ENCODE data around the gene LCE3A. TPM values are rescaled to one million over a fixed set of nuclear protein-coding genes. Genes with fewer than 3 reads are reported as not detected.

LCE3A gene
- total RNA-seq, 1 experiment from 2014 or later = not detected

DNA sequence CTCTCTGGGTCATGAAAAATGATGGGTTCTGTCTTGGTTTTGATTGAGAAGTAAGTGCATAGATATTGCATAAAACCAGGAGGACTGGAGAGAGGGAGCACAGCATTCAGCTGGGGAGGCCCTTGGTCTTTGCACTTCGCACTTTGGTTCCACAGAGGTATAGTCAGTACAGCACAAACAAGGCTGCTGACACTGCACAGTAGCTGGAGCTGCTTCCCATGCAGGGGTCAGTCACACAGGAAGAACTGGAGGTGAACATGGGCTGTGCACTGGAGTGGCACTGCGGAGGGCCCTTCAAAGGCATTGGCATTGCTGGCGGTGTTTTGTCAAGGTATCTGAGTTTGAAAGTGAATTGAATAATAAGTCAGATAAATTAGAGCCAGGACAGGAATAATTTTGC is 35.7 kb upstream of the LCE3A start:
- H3K27ac ChIP-seq (ENCODE audit: low read depth, low read length, poor library complexity, severe bottlenecking) = no peak overlapping the region
- POLR2A ChIA-PET (ENCODE audit: low non-redundant PET) = no interaction called here
- TF ChIP-seq EZH2 (IDR thresholded peaks at IDR 0.05; ENCODE audit: borderline replicate concordance, low read depth, low read length, poor library complexity, severe bottlenecking) = no peak
- TF ChIP-seq, protein P1, sequence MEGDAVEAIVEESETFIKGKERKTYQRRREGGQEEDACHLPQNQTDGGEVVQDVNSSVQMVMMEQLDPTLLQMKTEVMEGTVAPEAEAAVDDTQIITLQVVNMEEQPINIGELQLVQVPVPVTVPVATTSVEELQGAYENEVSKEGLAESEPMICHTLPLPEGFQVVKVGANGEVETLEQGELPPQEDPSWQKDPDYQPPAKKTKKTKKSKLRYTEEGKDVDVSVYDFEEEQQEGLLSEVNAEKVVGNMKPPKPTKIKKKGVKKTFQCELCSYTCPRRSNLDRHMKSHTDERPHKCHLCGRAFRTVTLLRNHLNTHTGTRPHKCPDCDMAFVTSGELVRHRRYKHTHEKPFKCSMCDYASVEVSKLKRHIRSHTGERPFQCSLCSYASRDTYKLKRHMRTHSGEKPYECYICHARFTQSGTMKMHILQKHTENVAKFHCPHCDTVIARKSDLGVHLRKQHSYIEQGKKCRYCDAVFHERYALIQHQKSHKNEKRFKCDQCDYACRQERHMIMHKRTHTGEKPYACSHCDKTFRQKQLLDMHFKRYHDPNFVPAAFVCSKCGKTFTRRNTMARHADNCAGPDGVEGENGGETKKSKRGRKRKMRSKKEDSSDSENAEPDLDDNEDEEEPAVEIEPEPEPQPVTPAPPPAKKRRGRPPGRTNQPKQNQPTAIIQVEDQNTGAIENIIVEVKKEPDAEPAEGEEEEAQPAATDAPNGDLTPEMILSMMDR (conservative IDR thresholded peaks at IDR 0.05; ENCODE audit: low read depth, low read length) = no peak
- no peaks in the 10 kb centered on the region for H3K9me3 ChIP-seq (ENCODE audit: low read depth, low read length, poor library complexity, severe bottlenecking)
- CTCF ChIA-PET = no interaction called here
- H3K36me3 ChIP-seq (ENCODE audit: insufficient read depth, low read length, poor library complexity, severe bottlenecking) = no peaks in the 10 kb centered on the region
- H3K4me3 ChIP-seq (ENCODE audit: low read depth, low read length, poor library complexity, severe bottlenecking) = no peak overlapping the region
- BruUV-seq (replicated peaks) = no TSS peak
- peaks cover 26% of the 10 kb centered on the region for H3K27me3 ChIP-seq (replicated peaks; ENCODE audit: insufficient read depth, low read depth, low read length, poor library complexity)
- DNase-seq (ENCODE audit: low spot score) = no peak
- intact Hi-C loops (cut with micrococcal nuclease; ENCODE audit: unreplicated experiment) = no loop called here
- H3K4me1 ChIP-seq (ENCODE audit: insufficient read depth, low read length, poor library complexity, severe bottlenecking) = no peaks in the 10 kb centered on the region

DNA sequence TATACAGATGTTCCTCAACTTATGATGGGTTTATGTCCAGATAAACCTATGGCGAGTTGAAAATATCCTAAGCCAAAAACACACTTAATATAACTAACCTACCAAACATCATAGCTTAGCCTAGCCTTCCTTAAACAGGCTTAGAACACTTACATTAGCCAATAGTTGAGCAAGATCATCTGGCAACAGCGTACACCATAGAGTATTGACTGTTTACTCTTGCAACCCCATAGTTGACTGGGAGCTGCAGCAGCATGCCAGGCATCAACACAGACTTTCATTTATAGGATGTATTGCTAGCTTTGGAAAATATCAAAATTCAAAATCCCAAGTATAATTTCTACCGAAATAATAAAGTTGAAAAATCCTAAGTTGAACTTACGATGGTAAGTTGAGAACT is 34.8 kb upstream of the LCE3A start:
- Histone ChIP-seq H3K36me3 (ENCODE audit: insufficient read depth, low read length, poor library complexity, severe bottlenecking) (no peaks in the 10 kb centered on the region), H3K9me3 (ENCODE audit: low read depth, low read length, poor library complexity, severe bottlenecking) (no peaks in the 10 kb centered on the region), H3K4me3 (ENCODE audit: low read depth, low read length, poor library complexity, severe bottlenecking) (no peak overlapping the region), H3K4me1 (ENCODE audit: insufficient read depth, low read length, poor library complexity, severe bottlenecking) (no peaks in the 10 kb centered on the region), H3K27ac (ENCODE audit: low read depth, low read length, poor library complexity, severe bottlenecking) (no peak overlapping the region), H3K27me3 (replicated peaks; ENCODE audit: insufficient read depth, low read depth, low read length, poor library complexity) (peaks cover 26% of the 10 kb centered on the region)
- DNase-seq (ENCODE audit: low spot score) = no peak
- ChIA-PET POLR2A (ENCODE audit: low non-redundant PET) (no interaction called here), CTCF (no interaction called here)
- intact Hi-C loops (cut with micrococcal nuclease; ENCODE audit: unreplicated experiment) = no loop called here
- TF ChIP-seq, protein P1 (conservative IDR thresholded peaks at IDR 0.05; ENCODE audit: low read depth, low read length) = no peak
- TF ChIP-seq EZH2 (IDR thresholded peaks at IDR 0.05; ENCODE audit: borderline replicate concordance, low read depth, low read length, poor library complexity, severe bottlenecking) = no peak
- no TSS peak for BruUV-seq (replicated peaks)

DNA sequence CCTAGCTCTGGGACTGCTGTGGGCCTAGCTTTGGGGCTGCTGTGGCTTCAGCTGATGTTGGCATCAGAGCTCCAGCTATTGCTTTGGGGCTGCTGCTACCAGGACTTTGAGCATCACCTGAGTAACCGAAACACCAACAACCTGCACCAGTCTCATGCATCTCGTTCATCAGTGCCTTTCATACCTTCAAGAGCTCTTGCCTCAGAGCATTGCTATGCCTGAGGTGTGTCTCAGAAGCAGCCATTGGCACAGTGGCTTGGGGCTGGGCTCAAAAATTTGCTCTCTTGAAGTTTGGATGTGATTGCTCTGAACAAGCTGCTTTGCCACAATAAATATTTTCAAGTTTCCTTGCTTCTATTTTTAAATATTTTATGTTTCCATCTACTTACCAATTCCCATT is 33.6 kb upstream of the LCE3A start:
- CTCF ChIA-PET = no interaction called here
- Histone ChIP-seq H3K4me1 (ENCODE audit: insufficient read depth, low read length, poor library complexity, severe bottlenecking) (no peaks in the 10 kb centered on the region), H3K27me3 (replicated peaks; ENCODE audit: insufficient read depth, low read depth, low read length, poor library complexity) (peaks cover 24% of the 10 kb centered on the region), H3K9me3 (ENCODE audit: low read depth, low read length, poor library complexity, severe bottlenecking) (no peaks in the 10 kb centered on the region), H3K4me3 (ENCODE audit: low read depth, low read length, poor library complexity, severe bottlenecking) (no peak overlapping the region), H3K36me3 (ENCODE audit: insufficient read depth, low read length, poor library complexity, severe bottlenecking) (no peaks in the 10 kb centered on the region), H3K27ac (ENCODE audit: low read depth, low read length, poor library complexity, severe bottlenecking) (no peak overlapping the region)
- TF ChIP-seq, protein P1 (conservative IDR thresholded peaks at IDR 0.05; ENCODE audit: low read depth, low read length) = no peak
- TF ChIP-seq EZH2 (IDR thresholded peaks at IDR 0.05; ENCODE audit: borderline replicate concordance, low read depth, low read length, poor library complexity, severe bottlenecking) = no peak
- BruUV-seq (replicated peaks) = no TSS peak
- POLR2A ChIA-PET (ENCODE audit: low non-redundant PET) = no interaction called here
- DNase-seq (ENCODE audit: low spot score) = no peak
- intact Hi-C loops (cut with micrococcal nuclease; ENCODE audit: unreplicated experiment) = no loop called here

All from A673 (cell line).